Measurements from ENCODE around the gene RSPH6A. TPM values are rescaled to one million over a fixed set of nuclear protein-coding genes. Genes with fewer than 3 reads are reported as not detected.
A peak's percentile ranks its signal among the peaks of the same experiment; 100 is the strongest.

Gene RSPH6A
- total RNA-seq, 1 experiment from 2014 or later, result 0.55 TPM

DNA sequence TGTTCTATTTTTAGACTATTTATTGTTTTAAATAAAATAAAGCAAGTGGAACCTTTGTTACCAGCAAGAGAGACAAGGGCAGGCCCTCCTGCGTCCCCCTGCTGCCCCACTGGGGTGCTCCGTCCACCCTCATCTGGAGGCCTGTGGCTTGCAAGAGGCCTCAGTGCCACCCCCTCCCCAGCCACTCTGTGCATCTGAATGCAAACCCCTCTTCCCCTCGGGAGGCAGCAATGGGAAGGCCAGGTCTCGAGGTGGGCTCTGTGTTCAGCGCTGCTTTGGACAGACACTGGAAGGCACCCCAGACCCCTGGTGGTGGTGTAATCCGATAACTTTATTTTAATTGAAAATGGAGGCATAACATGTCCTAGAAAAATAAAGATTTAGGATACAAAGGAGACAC is 50.6 kb downstream of the RSPH6A start:
- Mint-ChIP-seq H3K27ac (peak overlapping the region; percentile 22 to 84 (median 72); a peak in 4 of 7 replicates), H3K27me3 (ENCODE audit: low read depth) (peaks cover 10% of the 10 kb centered on the region), H3K36me3 (ENCODE audit: insufficient read depth in 1 of 3, low read depth in 3 of 3) (0 out of 7 replicates have a peak, but pooled peaks cover 0 to 2% (median 0%) of the 10 kb centered on the region in 3 experiments), H3K4me1 (peaks cover 8 to 35% of the 10 kb centered on the region in 2 experiments), H3K4me3 (peak overlapping the region in 1 of 2 experiments; percentile 69; a peak in 3 of 5 replicates), H3K9me3 (no peaks in the 10 kb centered on the region; a peak in 1 of 5 replicates)
- no peak overlapping the region for H3K27ac ChIP-seq (ENCODE audit: insufficient read length, low read depth, low read length)
- no peak overlapping the region for H2BK15ac ChIP-seq (ENCODE audit: low read depth, low read length)
- H2BK5ac ChIP-seq (ENCODE audit: insufficient read length, low read length), result no peak overlapping the region
- no peaks in the 10 kb centered on the region for H3K79me1 ChIP-seq (ENCODE audit: insufficient read depth, low read depth, low read length, poor library complexity, severe bottlenecking)
- peaks cover 3% of the 10 kb centered on the region; the same call in 1 of the 2 replicates for H3K4me1 ChIP-seq (ENCODE audit: insufficient read depth, low read length)
- no peak overlapping the region for H3K56ac ChIP-seq (ENCODE audit: insufficient read length, low read depth, low read length)
- H2AFZ ChIP-seq (ENCODE audit: low read length), result no peak overlapping the region
- no CpG with 5 or more reads among the region's 6 CpGs for WGBS (ENCODE audit: extremely low coverage, insufficient read length, low lambda C conversion rate)
- TF ChIP-seq, protein P1, sequence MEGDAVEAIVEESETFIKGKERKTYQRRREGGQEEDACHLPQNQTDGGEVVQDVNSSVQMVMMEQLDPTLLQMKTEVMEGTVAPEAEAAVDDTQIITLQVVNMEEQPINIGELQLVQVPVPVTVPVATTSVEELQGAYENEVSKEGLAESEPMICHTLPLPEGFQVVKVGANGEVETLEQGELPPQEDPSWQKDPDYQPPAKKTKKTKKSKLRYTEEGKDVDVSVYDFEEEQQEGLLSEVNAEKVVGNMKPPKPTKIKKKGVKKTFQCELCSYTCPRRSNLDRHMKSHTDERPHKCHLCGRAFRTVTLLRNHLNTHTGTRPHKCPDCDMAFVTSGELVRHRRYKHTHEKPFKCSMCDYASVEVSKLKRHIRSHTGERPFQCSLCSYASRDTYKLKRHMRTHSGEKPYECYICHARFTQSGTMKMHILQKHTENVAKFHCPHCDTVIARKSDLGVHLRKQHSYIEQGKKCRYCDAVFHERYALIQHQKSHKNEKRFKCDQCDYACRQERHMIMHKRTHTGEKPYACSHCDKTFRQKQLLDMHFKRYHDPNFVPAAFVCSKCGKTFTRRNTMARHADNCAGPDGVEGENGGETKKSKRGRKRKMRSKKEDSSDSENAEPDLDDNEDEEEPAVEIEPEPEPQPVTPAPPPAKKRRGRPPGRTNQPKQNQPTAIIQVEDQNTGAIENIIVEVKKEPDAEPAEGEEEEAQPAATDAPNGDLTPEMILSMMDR (conservative IDR thresholded peaks at IDR 0.05), result 0 out of 3 replicates have a peak, but pooled peaks have one; percentile 15
- H4K20me1 ChIP-seq (ENCODE audit: control insufficient read depth, insufficient read depth, insufficient read length), result no peaks in the 10 kb centered on the region
- H2BK120ac ChIP-seq (ENCODE audit: low read depth, low read length, poor library complexity, severe bottlenecking), result no peak overlapping the region
- no peak overlapping the region for H4K5ac ChIP-seq (ENCODE audit: insufficient read length, low read depth, low read length)
- no peaks in the 10 kb centered on the region for H3K79me2 ChIP-seq (ENCODE audit: insufficient read depth, low read length)
- no peak overlapping the region for H2BK20ac ChIP-seq (ENCODE audit: low read depth, low read length, poor library complexity, severe bottlenecking)
- H3K9ac ChIP-seq (ENCODE audit: extremely low read depth, insufficient read length, low read length), result no peak overlapping the region
- no peak overlapping the region for H2AK5ac ChIP-seq (ENCODE audit: insufficient read length, low read length)
- peaks cover 14% of the 10 kb centered on the region for H3K23me2 ChIP-seq (ENCODE audit: insufficient read length, low read depth, low read length, poor library complexity, severe bottlenecking)
- no peak overlapping the region for H3K4me2 ChIP-seq (ENCODE audit: insufficient read depth, insufficient read length, low read length)
- H2BK12ac ChIP-seq (ENCODE audit: insufficient read length, low read depth, low read length), result no peak overlapping the region
- H4K91ac ChIP-seq (ENCODE audit: insufficient read length, low read depth, low read length), result no peak overlapping the region
- DNase-seq, result no peak
- H4K8ac ChIP-seq (replicated peaks; ENCODE audit: insufficient read length, low read depth, low read length), result no peak overlapping the region
- no peaks in the 10 kb centered on the region for H3K9me3 ChIP-seq (ENCODE audit: control insufficient read depth, low read depth, low read length)
- H3K14ac ChIP-seq (ENCODE audit: insufficient read depth, low read length), result no peak overlapping the region; the same call in 1 of the 2 replicates
- peak overlapping the region; percentile 24 for H3K18ac ChIP-seq (ENCODE audit: insufficient read length, low read depth, low read length)
- H3K27me3 ChIP-seq (ENCODE audit: insufficient read depth, low read length), result no peaks in the 10 kb centered on the region
- no peak overlapping the region for H3T11ph ChIP-seq (ENCODE audit: low read length)
- H3K4ac ChIP-seq (ENCODE audit: low read depth, low read length), result no peak overlapping the region
- H3K23ac ChIP-seq (ENCODE audit: insufficient read length, low read depth, low read length), result no peak overlapping the region

Data from H9 (cell line).